GM19468 (cell line): ENCODE results near the gene ZNF697.
"Not testable (repeated sequence)": the region's sequence is repeated elsewhere in the genome, so short reads cannot be mapped to it uniquely, and the experiment has no call there.

Experiments
- ATAC-seq: cut with Tn5 transposase; IDR thresholded peaks from one replicate; pipeline ENCODE4 v1.9.1; 2021; ENCODE audit warnings: mild to moderate bottlenecking, moderate library complexity, moderate number of reproducible peaks; ENCODE audit not compliant: unreplicated experiment; ENCODE audit errors: extremely low read depth

The ZNF697 gene

DNA sequence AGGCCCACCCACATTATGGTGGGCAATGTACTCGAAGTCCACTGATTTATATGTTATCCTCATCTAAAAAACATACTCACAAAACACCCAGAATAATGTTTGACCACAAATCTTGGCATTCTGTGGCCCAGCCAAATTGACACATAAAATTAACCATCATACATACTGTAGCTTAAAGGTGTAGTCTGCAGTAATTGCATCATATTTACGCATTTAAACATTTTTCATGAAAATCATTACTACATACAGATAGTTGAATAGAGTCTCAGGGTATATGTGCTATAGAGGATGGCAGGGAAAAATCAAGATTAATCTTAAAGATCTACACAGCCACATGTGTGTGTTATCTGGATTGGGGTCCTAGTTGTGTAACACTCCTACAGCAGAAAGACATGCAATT lies 14.5 kb downstream of the ZNF697 start:
- no peak for ATAC-seq

DNA sequence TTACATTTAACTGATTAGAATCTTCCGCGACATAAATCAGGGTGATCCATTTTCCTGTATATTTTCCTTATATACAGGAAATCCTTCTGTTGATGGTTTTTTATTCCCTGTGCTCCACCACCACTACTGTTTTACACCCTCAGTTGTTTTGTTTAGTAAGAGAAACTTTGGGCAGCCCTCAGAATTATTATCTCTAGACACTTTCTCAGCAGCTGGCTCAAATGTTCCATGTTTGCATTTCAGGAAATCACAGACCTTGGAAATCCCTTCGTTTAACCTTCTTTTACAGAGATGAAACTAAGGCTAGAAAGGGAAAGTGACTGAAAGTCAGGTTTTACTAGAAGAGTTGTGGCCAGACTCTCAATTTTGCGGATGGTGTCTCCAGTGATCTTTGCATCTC lies 15.2 kb downstream of the ZNF697 start:
- no peak for ATAC-seq

DNA sequence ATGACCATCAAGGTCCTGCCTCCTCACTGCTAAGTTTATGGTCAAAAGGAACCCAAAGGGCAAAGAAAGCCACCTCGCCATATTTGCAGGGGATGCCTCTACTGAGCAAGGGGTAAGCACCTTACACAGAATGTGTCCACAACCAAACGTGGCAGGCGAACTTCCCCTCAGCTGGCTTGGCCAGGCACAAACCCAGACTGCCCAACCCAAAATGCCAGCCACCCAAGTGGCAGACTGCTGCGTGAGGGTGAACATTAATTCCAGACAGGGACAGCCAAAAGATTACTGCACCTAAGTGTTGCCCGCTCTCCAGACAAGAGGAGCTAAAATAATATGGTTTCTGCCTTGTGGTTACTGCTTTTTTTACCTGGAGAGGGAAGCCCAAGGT lies 16.0 kb downstream of the ZNF697 start:
- no peak for ATAC-seq

DNA sequence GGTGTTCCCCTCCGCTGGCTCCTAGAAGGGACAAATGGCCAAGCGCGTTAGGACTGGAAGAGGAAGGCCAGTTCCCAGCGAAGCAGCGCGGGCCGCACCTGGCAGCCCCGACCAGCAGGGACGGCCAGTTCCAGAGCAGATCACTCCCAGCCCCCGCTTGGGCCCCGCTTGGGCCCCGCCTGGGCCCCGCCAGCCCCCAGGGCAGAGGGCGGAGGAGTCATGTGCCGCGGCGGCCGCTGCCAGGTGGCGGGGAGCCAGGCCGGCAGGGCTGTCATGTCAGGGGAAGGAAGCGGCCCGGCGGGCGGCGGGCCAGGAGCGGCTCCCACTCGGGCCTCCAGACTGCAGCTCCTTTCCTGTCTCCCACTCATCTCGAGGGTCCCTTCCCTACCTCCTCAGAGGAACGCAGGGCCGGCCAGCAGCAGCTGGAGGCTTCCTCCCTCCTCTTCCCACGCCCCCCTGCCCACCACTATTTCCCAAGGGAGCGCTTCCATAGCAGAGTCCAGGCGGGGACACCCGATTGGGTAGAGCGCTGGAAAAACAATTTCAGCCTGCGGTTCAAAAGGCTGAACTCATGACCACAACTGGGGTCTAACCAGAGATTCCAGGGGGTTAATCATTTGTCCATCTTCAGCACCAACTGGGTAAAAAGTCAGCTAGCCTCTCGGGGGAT lies 16.5 kb downstream of the ZNF697 start:
- ATAC-seq = peak; percentile 27

DNA sequence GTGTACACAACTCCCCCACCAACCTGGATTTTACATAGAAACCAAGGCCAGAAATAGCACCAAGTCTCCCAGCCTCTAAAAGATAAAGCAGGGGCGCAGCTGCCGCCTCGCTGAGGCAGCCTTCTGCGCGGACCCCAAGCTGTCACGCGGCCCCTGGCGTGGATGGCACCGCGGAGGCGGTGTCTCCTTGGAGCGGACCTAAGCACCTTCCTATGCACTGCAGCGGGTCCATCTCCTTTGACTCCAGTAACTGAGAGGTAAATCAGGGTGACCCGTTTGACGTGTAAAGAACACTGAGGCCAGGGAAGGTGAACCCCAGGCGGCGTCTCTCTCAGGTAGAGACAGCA lies 17.0 kb downstream of the ZNF697 start:
- ATAC-seq = no peak

DNA sequence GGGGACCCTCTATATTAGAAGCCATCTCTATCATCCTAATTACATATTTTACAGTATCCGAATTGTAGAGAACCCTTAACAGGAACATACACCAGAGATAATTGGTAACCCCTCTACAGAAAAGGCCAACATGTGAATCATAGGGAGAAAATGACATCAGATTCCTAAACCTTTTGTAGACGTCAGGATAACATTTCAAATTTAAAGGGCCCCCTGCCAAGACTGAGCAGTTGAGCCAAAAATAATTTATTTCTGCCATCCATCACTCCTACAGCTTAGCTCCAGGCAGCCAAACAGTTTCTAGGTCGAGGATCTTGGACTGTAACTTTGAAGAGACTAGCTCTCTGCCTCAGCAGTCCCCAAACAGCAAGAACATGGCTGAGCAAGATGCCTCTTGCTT lies 21.2 kb downstream of the ZNF697 start:
- ATAC-seq = no peak

DNA sequence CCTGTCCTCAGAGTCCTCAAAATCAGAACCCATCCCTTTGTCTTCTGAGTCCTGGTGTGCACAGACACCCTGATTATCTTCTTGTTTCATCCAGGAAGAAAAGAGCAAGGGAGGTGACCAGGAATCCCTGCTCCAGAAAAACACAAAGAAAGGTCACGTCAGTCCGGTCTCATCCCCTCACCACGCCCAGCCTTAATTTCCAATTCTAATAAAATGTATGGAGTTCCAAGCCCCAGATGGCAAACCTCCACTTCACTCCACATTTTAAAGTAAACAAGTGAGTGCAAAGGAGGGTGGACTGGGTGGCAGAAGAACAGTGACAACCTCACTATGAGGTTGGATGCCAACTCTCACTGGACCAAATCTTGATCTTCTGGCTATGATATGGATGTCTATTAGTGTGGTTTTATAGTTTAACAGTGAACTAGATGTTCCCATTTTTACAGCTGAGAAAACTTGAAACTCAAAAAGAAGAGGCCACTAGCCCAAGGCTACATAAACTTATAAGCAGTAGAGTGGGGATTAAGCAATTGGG lies 22.0 kb downstream of the ZNF697 start:
- ATAC-seq = no peak

DNA sequence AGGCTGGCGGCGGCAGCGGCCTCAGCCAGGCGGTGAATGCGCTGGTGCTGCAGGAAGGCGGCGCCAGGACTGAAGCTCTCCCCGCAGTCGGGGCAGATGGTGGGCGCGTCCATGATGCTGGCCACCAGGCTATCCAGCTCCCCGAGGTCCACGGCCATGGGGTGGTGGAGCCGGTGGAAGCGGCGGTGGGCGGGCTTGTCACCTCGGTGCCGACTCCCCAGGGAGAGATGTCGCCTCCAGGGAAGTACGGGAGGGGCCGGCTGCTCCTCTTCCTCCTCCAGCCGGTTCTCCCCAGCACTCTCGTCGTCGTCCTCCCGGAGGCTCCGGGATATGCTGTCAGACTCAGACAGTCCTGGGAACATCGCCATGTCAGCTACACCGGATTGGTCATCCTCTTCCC lies 24.4 kb downstream of the ZNF697 start:
- no peak for ATAC-seq

DNA sequence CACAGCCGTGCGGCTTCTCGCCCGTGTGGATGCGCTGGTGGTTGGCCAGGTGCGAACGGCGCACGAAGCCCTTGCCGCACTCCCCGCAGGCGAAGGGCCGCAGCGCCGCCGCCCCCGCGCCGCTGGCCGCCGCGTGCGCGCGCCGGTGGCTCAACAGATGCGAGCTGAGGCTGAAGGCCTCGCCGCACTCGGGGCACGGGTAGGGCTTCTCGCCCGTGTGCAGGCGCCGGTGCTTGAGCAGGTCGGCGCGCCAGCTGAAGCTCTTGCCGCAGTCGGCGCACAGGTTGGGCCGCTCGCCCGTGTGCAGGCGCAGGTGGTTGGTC lies 24.9 kb downstream of the ZNF697 start:
- no peak for ATAC-seq

DNA sequence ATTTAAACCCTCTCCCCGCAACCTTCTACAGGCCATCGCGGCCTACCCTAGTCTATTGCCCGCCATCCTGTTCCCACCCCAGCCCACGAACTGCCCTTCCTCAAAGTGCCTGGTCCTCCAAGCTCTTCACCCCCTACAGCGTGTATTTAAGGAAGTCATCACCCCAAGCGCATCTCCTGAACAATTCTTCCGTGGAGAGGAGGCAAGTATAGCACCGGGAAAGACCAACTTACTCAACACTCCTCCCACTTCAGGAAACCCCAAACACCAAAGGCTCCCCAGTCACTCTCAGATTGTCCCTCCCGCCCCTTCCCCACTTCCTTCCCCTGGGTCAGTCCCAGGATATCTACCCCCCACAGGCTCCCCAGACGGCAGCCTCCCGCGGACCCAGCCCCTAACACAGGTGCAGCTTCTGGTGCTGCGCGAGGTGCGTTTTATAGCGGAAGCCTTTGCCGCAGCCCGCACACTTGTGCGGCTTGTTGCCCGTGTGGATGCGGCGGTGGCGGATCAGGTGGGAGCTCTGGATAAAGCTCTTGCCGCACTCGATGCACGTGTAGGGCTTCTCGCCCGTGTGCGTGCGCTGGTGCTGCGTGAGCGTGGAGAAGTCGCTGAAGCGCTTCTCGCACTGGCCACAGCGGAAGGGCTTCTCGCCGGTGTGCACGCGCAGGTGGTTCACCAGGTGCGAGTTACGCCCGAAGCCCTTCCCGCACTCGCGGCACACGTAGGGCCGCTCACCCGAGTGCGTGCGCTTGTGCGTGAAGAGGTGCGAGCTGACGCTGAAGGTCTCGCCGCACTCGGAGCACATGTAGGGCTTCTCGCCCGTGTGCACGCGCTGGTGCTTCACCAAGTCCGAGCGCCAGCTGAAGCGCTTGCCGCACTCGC lies 25.5 kb downstream of the ZNF697 start:
- ATAC-seq = no peak

DNA sequence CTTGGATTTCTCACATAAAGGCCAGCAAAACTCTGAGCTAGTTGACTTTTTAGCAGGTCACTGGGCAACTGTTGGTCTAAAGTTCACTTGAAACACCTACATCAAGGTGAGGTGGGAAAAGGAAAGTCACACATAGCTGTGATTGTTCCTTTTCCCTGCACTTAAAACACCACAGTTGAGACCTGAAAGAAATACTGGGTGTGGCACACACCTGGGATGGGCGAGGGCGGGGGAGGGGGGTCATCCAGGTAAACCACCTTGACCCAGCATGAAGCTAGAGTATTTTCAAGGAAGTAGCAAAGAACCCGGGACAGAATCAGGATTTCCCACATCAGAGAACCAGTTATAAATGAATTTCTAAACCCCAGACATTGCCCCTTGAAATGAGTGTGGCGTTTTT lies 26.4 kb downstream of the ZNF697 start:
- ATAC-seq = no peak

DNA sequence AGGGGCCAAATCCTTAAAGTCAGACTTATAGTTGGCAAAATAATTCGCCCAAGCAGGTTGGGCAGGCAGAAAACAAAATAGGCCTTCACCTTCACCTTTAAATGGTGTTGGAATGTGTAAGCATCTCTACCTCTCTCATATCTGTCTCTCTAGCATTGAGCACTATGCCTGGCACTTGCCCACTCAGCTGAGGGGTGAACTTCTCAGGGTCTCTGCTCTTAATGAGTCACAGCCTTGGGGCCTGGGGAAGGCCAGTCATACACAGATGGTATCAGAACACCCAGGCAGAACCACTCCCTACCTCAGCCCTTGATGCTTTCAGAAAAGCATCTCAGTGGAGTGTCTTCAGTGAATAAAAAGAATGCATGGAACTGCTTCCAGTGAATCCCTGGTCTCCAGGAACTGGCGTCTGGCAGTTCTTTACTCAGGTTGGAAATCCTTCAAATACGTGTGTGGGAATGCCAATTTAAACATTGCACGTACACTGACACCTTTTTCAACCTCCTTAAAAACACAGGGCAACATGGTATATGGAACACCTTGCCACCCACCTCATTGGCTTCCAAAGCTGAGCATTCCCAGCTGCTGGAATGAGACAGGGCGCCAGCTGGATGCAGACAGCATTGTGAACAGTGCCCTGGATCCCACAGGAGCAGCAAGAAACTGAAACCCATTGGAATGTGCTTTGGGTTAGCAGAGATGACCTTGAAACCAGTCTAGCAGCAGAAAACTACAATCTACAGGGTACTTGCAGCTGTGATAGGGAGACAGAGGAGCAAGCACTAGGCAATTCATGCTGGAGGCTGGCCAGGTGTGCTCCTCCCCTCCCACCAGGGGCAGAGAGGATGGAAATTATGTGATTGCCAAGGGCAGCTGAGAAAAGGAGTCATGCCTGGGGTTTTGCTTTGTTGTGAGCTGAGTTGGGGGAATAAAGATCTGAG lies 30.0 kb downstream of the ZNF697 start:
- ATAC-seq = no peak

DNA sequence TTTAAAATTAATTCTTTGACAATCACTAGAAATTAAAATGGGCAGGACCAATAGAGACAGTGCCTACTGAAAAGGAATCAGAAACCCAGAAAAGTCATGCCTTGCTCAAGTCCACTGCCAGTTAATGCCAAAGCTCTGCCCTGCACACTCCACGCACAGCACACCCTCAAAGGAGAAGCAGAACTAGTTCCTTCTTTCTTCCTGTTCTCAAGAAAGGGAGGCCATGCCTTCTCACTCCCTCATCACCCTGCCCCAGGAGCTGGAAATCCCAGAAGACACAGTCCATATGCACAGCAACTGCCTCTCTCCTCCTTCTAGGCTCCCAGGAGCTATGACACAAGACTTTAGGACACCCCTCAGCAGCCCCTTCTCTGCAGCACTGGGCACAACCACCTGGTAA lies 31.3 kb downstream of the ZNF697 start:
- ATAC-seq = not testable (repeated sequence)

DNA sequence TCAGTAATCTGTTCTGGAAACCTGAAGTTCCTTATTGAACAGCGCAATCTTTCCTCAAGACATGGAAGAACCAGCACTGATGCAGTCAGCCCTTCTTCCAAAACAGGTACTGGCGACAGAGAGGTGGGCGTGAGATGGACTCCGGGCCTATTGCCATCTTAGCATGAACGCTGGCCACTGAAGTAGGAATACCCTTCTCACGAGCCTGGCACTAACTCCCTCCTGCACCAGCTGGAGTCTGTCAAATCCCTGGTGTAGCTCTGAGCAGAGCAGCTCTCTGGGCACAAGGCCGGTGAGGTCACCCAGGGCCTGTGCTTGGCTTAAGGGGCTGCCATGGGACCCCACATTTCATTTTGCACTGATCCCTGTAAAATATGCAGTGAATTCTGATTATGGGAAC lies 33.0 kb downstream of the ZNF697 start:
- ATAC-seq = not testable (repeated sequence)

DNA sequence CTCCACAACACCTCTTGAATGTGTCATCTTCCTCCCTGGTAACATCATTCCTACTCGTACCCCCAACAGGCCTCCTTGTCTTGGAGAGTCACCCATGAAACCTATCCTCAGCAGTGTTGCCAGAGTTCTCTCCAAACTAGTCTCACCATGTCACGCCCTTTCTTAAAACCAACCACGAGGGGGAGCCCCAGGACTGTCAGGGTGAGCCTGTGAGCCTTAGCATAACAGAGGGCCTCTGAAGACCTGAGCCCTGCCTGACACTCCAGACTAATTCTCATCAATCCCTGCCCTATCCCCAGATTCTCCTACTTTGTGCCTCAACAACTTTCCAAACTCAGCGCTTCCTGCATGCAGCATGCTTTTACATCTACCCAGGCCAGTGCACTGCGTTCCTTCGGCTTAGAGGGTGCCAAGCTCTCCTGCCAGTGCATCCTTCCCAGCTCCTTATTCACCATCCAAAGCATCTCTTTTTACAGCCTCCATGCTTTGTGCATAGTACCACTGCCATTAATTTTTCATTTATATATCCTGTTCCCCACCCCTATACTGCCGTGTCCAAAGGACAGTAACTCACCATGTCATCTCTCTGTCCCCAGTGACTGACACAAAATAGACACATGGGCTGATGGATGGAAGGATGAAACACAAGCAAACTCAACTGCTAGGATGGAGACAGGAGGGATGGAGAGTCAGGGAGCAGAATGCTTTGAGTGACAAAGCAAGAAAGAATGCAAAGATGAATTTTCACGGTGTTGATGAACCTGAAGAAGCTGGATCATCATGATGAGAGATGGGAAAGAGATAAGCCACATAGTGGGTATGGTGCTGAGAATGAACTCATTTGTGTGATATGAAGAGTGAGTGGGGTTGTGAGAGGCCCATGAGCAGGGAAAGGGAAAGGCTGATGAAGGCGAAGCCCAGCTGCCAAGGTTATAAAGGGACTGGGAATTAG lies 34.0 kb downstream of the ZNF697 start:
- peak; percentile 36 for ATAC-seq

DNA sequence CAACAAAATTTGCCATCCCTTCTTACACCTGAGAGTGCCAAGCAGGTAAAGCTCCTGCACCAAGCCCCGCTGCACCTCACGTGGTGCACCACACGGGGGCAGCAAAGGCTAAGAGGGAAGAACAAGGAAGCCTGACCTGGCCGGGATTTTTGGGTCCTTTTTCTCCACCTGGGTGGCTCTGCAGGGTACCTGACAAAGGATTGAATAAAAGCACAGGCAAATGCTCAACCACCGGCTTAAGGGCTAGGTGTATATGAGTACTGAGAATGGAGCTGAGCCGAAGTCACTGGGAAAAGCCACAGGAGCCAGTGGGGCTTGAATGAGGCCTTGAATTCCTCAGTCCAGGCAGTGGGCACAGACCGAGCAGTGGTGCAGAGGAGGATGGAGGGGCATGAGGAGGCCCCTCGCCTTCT lies 36.4 kb downstream of the ZNF697 start:
- no peak for ATAC-seq

DNA sequence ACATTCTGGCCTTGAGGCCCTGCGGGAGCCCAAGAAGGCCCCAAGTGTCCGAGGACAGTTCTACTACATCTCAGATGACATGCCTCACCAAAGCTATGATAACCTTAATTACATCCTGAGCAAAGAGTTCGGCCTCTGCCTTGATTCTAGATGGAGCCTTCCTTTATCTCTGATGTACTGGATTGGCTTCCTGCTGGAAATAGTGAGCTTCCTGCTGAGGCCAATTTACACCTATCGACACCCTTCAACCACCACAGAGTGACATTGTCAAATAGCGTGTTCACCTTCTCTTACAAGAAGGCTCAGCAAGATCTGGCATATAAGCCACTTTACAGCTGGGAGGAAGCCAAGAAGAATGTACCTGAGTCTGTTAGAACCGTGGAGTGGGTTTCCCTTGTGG lies 39.2 kb downstream of the ZNF697 start:
- not testable (repeated sequence) for ATAC-seq

DNA sequence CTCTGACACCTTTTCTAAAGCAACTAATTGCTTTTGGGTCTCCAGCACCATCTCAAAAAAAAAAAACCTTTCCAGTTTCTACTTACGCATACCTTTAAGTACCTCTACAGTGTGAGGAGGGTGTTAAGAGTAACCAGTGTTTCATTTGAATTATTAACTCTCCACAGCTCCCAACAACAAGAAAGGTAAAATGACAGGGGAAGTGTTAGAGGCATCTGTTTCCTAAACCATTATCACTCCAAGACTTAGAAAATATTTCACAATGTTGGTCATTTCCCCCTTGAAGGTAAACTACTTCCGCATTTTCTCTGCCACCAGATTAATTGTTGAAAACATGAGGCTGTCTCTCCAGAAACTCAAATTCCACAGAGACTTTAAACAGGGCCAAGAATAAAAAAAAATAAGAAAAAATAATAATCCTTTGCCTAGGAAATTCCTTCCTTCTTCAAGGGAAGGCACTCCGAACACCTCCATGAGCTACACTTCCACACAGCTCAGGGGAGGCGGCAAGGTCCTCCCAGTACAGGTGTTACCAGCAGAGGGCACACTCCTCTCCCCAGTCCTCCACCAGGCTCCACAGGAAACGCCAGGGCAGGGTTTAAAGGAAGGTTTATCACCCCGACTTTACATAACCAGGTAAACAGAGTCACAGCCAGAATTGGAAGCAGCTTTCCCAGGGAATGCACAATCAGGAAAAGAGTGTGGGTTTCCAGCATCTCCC lies 40.8 kb downstream of the ZNF697 start:
- ATAC-seq = not testable (repeated sequence)

DNA sequence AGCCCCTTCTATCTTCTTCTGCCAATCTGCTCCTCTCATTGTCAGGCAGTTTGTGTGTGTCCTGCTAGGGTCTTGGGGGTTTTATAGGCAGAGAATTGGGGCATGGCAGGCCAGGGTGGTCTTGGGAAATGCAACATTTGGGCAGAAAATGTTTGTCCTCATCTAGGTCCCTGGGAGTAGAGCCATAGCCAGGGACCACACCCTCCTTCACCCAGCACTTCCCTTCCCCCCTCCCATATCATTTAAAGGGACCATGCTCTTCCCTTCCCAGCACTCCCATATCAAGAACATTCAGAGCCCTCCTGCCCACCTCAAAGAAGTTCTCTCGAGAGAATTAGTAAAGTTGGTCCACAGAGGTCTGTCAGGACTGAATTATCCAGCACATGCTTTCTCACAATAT lies 41.7 kb downstream of the ZNF697 start:
- ATAC-seq = no peak
